GM06990 (cell line): ENCODE results near the gene RBM44.

Source experiments
- DNase-seq: peaks from one replicate; pipeline ENCODE4 v3.0.0-alpha.2; 2011; ENCODE audit not compliant: insufficient read length; ENCODE audit errors: extremely low read depth
- H3K27me3 ChIP-seq: replicated peaks from 2 replicates; pipeline ENCODE4 v1.6.0; 2011; ENCODE audit warnings: low read length; ENCODE audit not compliant: control insufficient read depth, insufficient read depth
- H3K36me3 ChIP-seq: 2 replicates; pipeline ENCODE4 v1.5.1; 2011; ENCODE audit warnings: low read length; ENCODE audit not compliant: control insufficient read depth, insufficient read depth
- H3K4me3 ChIP-seq: replicated peaks from 2 replicates; pipeline ENCODE4 v1.5.1; 2011; ENCODE audit warnings: low read depth, mild to moderate bottlenecking, control low read depth, low read length
- TF ChIP-seq, protein P1 (sequence below): IDR thresholded peaks from 2 replicates; pipeline ENCODE4 v1.5.1; 2011; ENCODE audit warnings: low read length, control low read depth, mild to moderate bottlenecking, inconsistent platforms; ENCODE audit not compliant: insufficient read depth, poor library complexity, severe bottlenecking

The RBM44 gene

GRCh38 chr2:237879991-237880560, 81.5 kb downstream of the RBM44 start:
- DNase-seq = no peak
- Histone ChIP-seq H3K4me3 (no peak overlapping the region), H3K27me3 (no peaks in the 10 kb centered on the region; the same call in 1 of the 2 replicates), H3K36me3 (no peaks in the 10 kb centered on the region)
- TF ChIP-seq, protein P1, sequence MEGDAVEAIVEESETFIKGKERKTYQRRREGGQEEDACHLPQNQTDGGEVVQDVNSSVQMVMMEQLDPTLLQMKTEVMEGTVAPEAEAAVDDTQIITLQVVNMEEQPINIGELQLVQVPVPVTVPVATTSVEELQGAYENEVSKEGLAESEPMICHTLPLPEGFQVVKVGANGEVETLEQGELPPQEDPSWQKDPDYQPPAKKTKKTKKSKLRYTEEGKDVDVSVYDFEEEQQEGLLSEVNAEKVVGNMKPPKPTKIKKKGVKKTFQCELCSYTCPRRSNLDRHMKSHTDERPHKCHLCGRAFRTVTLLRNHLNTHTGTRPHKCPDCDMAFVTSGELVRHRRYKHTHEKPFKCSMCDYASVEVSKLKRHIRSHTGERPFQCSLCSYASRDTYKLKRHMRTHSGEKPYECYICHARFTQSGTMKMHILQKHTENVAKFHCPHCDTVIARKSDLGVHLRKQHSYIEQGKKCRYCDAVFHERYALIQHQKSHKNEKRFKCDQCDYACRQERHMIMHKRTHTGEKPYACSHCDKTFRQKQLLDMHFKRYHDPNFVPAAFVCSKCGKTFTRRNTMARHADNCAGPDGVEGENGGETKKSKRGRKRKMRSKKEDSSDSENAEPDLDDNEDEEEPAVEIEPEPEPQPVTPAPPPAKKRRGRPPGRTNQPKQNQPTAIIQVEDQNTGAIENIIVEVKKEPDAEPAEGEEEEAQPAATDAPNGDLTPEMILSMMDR = no peak

GRCh38 chr2:237882510-237883481, 84.2 kb downstream of the RBM44 start:
- no peaks in the 10 kb centered on the region for H3K36me3 ChIP-seq
- TF ChIP-seq, protein P1 = no peak
- H3K4me3 ChIP-seq = no peak overlapping the region
- DNase-seq = no peak
- H3K27me3 ChIP-seq = no peaks in the 10 kb centered on the region

DNA sequence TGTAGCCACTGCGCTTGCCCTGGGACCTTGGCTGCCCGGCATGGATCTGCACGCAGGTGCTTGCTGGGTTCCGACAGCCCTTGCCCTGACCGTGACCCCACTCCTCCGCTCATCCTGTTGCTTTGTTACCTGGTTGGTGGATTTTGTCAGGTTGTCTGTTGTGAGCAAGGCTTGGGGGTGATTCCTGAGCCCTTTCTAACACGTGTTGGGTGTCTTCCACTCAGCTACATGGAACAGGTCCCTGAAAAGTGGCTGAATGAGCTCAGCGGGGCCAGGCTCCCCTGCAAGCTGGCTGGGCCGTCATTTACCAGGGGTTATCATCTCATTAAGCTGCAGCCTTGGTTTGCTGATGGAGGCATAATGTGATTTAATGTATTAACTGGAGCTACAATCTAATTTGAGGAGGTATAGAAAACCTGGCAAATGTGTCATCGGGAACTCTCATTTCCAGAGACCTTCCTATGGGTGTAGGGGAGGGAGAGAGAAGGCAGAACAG, 85.4 kb downstream of the RBM44 start:
- no peak overlapping the region for H3K4me3 ChIP-seq
- TF ChIP-seq, protein P1 = no peak
- no peaks in the 10 kb centered on the region for H3K36me3 ChIP-seq
- no peaks in the 10 kb centered on the region for H3K27me3 ChIP-seq
- DNase-seq = no peak

DNA sequence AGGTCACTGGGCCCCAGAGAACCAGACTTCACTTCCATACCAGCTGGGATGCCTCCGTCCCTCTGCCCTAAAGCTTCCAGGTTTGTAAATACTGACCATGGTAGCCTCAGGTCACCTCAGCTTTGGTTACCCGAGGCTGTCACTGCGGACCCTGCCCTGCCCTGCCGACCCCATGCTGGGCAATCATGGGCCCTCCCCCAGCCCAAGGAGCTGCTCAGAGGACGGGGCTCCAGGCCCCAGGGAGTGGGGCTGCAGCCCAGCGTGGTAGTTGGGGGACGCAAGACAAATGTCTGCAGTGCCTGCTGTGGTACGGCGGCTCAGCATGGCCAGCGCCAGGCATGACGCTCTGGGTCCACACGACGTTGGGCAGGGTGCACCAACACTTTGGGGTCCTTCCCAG, 86.1 kb downstream of the RBM44 start:
- no peaks in the 10 kb centered on the region for H3K27me3 ChIP-seq
- no peaks in the 10 kb centered on the region for H3K36me3 ChIP-seq
- no peak overlapping the region for H3K4me3 ChIP-seq
- TF ChIP-seq, protein P1 = no peak
- DNase-seq = no peak

DNA sequence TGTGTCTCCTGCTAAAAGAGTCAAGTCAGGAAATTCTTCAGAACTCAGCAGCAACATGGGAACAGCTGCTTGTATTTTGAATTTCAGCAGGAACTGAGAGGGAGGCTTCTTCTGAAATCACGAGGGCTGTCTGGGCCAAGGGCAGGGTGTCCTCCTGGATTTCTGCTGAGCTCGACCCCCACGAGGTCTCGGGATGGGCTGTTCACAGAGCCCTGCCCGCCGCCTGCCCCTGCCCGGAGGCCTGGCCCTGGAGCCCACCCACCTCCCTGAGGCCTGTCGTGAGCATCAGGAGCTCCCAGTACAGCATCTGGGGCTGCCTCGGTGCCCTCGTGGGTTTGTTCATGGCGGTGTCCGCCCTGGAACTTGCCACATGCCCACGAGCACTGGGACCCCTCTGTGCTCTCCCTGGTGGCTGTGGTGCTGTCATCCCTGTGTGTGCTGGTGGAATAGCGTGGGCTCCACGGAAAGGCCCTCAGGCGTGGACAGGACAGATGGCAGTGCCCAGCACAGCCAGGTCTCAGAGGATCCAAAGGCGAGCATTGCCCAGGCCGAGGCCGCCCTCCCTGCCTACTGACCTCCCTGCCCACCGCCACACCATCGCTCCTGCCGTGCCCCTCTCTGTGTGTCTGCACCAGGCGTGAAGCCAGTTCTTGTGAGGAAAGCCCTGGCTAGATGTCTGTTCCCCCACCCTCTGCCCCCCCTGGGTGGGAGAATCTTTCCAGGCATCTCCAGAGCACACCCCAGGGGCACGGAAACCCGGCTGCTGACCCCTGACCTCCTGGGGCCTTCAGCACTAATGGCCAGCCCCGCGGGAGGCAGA, 86.7 kb downstream of the RBM44 start:
- Histone ChIP-seq H3K36me3 (no peaks in the 10 kb centered on the region), H3K4me3 (no peak overlapping the region), H3K27me3 (no peaks in the 10 kb centered on the region)
- TF ChIP-seq, protein P1 = no peak
- no peak for DNase-seq
